OCI-LY7 (cell line): Measurements from ENCODE around the gene RAPGEF6. TPM values are rescaled to one million over a fixed set of nuclear protein-coding genes. Genes with fewer than 3 reads are reported as not detected.

Experiments used
- BruUV-seq: library from RNA; stranded (reverse); fragments of 400-500 nt; replicated peaks from 2 replicates; lab custom pipeline; 2021; lab: Mats Ljungman, UMichigan
- CTCF ChIA-PET: fragments of 300-600 bp; sonication (Branson Sonifier 250); formaldehyde crosslinking; loops from one replicate; lab custom pipeline; 2022; ENCODE audit warnings: antibody characterized with exemption; ENCODE audit not compliant: unreplicated experiment; lab: Charles Lee
- POLR2A ChIA-PET: fragments of 300-600 bp; sonication (Branson Sonifier 250); formaldehyde crosslinking; loops from one replicate; lab custom pipeline; 2022; ENCODE audit warnings: antibody characterized with exemption; lab: Charles Lee
- DNase-seq: peaks from one replicate; pipeline ENCODE4 v3.0.0-alpha.2; 2015; ENCODE audit warnings: low spot score
- H2AFZ ChIP-seq: fragments of 200-600 bp; sonication (generic), shearing (Covaris generic); 2 replicates; pipeline ENCODE4 v1.6.1; 2014; ENCODE audit warnings: mild to moderate bottlenecking, antibody characterized with exemption, low read length, moderate library complexity
- H3K27ac ChIP-seq: fragments of 200-600 bp; sonication (generic); 2 replicates; pipeline ENCODE4 v1.5.1; 2014; ENCODE audit warnings: mixed run types, low read depth, mild to moderate bottlenecking, moderate library complexity, low read length, inconsistent platforms; ENCODE audit not compliant: poor library complexity, severe bottlenecking
- H3K36me3 ChIP-seq: fragments of 200-600 bp; sonication (generic); 2 replicates; pipeline ENCODE4 v1.6.1; 2014; ENCODE audit warnings: mild to moderate bottlenecking, antibody characterized with exemption, low read length, moderate library complexity, mixed read lengths; ENCODE audit not compliant: insufficient read depth
- H3K4me1 ChIP-seq: fragments of 200-600 bp; sonication (generic); 2 replicates; pipeline ENCODE4 v1.5.1; 2014; ENCODE audit warnings: mild to moderate bottlenecking, low read length; ENCODE audit not compliant: insufficient read depth, poor library complexity, severe bottlenecking
- H3K4me2 ChIP-seq: fragments of 200-600 bp; sonication (generic); 2 replicates; pipeline ENCODE4 v1.6.1; 2014; ENCODE audit warnings: mild to moderate bottlenecking, low read length
- H3K4me3 ChIP-seq: fragments of 200-600 bp; sonication (generic); 2 replicates; pipeline ENCODE4 v1.5.1; 2014; ENCODE audit warnings: mild to moderate bottlenecking, low read depth, low read length; ENCODE audit not compliant: poor library complexity, severe bottlenecking
- H3K79me2 ChIP-seq: fragments of 200-600 bp; sonication (generic); 2 replicates; pipeline ENCODE4 v1.6.1; 2016; ENCODE audit warnings: low read depth, mild to moderate bottlenecking, low read length, moderate library complexity, mixed read lengths; ENCODE audit not compliant: insufficient read depth
- H3K9me2 ChIP-seq: fragments of 200-600 bp; sonication (generic); 2 replicates; pipeline ENCODE4 v1.6.1; 2016; ENCODE audit warnings: mild to moderate bottlenecking, low read length, mixed read lengths; ENCODE audit not compliant: insufficient read depth
- H3K9me3 ChIP-seq: fragments of 200-600 bp; sonication (generic); 2 replicates; pipeline ENCODE4 v1.6.1; 2014; ENCODE audit warnings: mild to moderate bottlenecking, mixed run types, low read length, mixed read lengths
- H4K20me1 ChIP-seq: fragments of 200-600 bp; sonication (generic); 2 replicates; pipeline ENCODE4 v1.6.1; 2014; ENCODE audit warnings: mild to moderate bottlenecking, antibody characterized with exemption, low read length, moderate library complexity, mixed read lengths; ENCODE audit not compliant: insufficient read depth
- CTCF ChIP-seq: fragments of 200-600 bp; sonication (generic); conservative IDR thresholded peaks from 2 replicates; pipeline ENCODE4 v1.5.1; 2014; ENCODE audit warnings: mild to moderate bottlenecking, antibody characterized with exemption, low read length, moderate library complexity, mixed read lengths
- EZH2phosphoT487 ChIP-seq: fragments of 200-600 bp; sonication (generic); IDR thresholded peaks from 2 replicates; pipeline ENCODE4 v1.6.1; 2018; ENCODE audit warnings: low read depth, borderline replicate concordance, mild to moderate bottlenecking, mixed run types, antibody characterized with exemption, low read length, moderate library complexity, mixed read lengths
- intact Hi-C: fragments of 100-400 bp; cut with micrococcal nuclease; formaldehyde crosslinking; loops from one replicate; pipeline ENCODE4 v1.10.0; 2022; ENCODE audit not compliant: unreplicated experiment
- total RNA-seq, 2 experiments: library from RNA; depleted of rRNA in 1 of 2; stranded (reverse); fragments of >200 nt in 1 of 2; shearing (Covaris generic) in 1 of 2; gene quantifications; 2 replicates each; pipeline ENCODE4 v1.2.3, GENCODE V29; 2014 to 2022

RAPGEF6 gene
- total RNA-seq, 2 experiments from 2014 or later = 39.6 to 50.8 TPM

GRCh38 chr5:131619102-131619501, 15.9 kb downstream of the RAPGEF6 start:
- H3K9me2 ChIP-seq = no peaks in the 10 kb centered on the region
- ChIA-PET POLR2A (interaction anchor here (0.7 kb wide), 1 partner anchor 178 kb away, joined by 3 read pairs; the partner anchor contains the start of gene FNIP1), CTCF (no interaction called here)
- peaks cover 89% of the 10 kb centered on the region for H3K36me3 ChIP-seq
- peaks cover 31% of the 10 kb centered on the region for H4K20me1 ChIP-seq
- intact Hi-C loops = no loop called here
- TF ChIP-seq EZH2phosphoT487 (no peak), CTCF (no peak)
- BruUV-seq = no TSS peak
- DNase-seq = no peak
- no peak overlapping the region for H3K4me3 ChIP-seq
- H3K27ac ChIP-seq = no peak overlapping the region
- H2AFZ ChIP-seq = no peak overlapping the region
- H3K79me2 ChIP-seq = peaks cover 100% of the 10 kb centered on the region
- no peak overlapping the region for H3K4me2 ChIP-seq
- H3K9me3 ChIP-seq = peaks cover 19% of the 10 kb centered on the region; the same call in 1 of the 2 replicates
- peaks cover 8% of the 10 kb centered on the region for H3K4me1 ChIP-seq

DNA sequence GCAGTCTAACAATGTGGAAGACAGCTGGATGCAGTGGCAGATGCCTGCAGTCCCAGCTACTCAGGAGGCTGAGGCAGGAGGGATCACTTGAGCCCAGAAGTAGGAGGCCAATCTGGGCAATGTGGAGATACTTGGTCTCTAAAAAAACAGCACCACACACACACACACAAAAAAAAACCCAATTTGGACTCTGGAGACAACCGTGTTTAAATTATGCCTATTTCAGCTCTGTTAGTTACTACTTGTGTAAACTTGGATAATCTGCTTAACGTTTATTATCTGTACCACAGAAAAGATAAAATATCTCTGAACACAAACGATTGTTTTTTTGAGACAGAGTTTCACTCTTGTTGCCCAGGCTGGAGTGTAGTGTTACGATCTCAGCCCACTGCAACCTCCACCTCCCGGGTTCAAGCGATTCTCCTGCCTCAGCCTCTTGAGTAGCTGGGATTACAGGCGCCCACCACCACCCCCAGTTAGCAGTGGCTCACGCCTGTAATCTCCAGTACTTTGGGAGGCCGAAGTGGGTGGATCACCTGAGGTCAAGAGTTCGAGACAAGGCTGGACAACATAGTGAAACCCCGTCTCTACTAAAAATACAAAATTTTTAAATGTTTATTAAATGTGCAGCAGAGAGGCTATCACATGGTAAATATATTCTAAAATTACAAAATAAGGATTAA, 17.7 kb downstream of the RAPGEF6 start:
- TF ChIP-seq EZH2phosphoT487 (no peak), CTCF (no peak)
- no peak overlapping the region for H3K27ac ChIP-seq
- peaks cover 91% of the 10 kb centered on the region for H3K36me3 ChIP-seq
- CTCF ChIA-PET = no interaction called here
- peaks cover 100% of the 10 kb centered on the region for H3K79me2 ChIP-seq
- POLR2A ChIA-PET = no interaction called here
- BruUV-seq = no TSS peak
- peaks cover 8% of the 10 kb centered on the region for H3K4me1 ChIP-seq
- no peak for DNase-seq
- no peak overlapping the region for H3K4me2 ChIP-seq
- no peak overlapping the region for H3K4me3 ChIP-seq
- H3K9me2 ChIP-seq = no peaks in the 10 kb centered on the region
- peaks cover 24% of the 10 kb centered on the region for H4K20me1 ChIP-seq
- intact Hi-C loops = no loop called here
- no peak overlapping the region for H2AFZ ChIP-seq
- peaks cover 19% of the 10 kb centered on the region; the same call in 1 of the 2 replicates for H3K9me3 ChIP-seq

DNA sequence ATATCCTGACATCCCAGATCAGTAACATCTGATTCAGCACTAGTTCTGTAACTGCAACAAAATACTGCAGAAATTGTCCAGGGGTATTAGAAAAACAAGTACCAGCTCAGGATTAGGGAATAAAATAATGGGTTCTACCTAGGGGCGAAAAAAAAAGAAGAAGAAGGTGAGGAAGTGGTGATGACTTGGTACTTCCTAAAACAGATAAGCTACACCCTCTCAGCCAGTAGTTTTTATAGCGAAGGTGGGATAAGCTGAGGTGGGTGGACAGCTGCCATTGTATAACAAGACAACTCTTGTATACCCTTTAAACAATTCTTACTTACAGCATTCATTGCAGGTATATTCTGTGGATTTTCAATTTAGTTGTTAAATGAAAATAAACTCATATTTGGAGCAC, 19.1 kb downstream of the RAPGEF6 start:
- intact Hi-C loops = no loop called here

More for the DNA sequence above, 19.1 kb downstream of the RAPGEF6 start:
- BruUV-seq = no TSS peak
- Histone ChIP-seq H3K9me2 (no peaks in the 10 kb centered on the region), H3K4me1 (peaks cover 8% of the 10 kb centered on the region), H2AFZ (no peak overlapping the region), H3K4me2 (no peak overlapping the region), H3K9me3 (peaks cover 19% of the 10 kb centered on the region; the same call in 1 of the 2 replicates), H3K27ac (no peak overlapping the region), H4K20me1 (peaks cover 22% of the 10 kb centered on the region), H3K36me3 (peaks cover 91% of the 10 kb centered on the region), H3K79me2 (peaks cover 100% of the 10 kb centered on the region), H3K4me3 (no peak overlapping the region)
- no peak for DNase-seq
- TF ChIP-seq EZH2phosphoT487 (no peak), CTCF (no peak)
- ChIA-PET CTCF (no interaction called here), POLR2A (interaction anchor here (0.6 to 0.9 kb wide), 4 partner anchors 12 to 386 kb away, joined by 3 read pairs; no protein-coding TSS in a partner anchor)
